ENCODE data around the gene NKD1.

DNA sequence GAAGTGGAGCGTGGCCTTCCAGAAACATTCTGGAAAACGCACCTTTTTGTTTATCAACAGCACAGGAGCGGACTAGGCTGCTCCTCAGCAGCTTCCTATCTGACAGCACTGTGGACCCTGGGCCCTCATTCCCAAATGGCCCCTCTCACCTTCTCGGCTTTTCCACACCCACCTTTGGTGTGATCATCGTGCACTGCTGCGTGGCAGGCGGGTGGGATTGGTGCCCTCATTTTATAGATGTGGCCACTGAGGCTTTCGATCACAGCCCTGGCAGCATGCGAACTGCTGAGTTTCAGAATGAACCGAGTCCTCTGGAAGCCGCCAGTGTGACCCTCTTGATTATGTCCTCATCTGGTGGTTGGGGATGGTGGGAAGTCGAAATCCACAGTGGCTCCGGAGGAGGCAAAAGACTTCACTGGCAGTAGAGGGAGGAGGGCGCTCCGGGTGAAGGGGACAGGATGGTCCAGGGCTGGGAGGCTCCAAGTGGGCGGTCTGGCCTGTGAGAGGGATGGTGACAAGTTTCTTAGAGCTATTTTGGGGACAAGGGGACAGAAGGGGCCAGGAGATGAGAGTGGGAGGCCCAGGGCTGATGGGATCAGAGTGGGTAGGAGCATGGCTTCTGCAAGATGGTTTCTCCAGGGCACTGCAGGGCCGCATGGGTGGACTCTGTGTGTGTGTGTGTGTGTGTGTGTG lies 49.5 kb downstream of the NKD1 start:
- TF ChIP-seq EZH2 (IDR thresholded peaks at IDR 0.05; ENCODE audit: insufficient read depth, poor library complexity, severe bottlenecking) (no peak), EZH2phosphoT487 (IDR thresholded peaks at IDR 0.05; ENCODE audit: insufficient read depth, low read depth) (no peak)

Measured in GM23248 (cell line).